GM12872 (cell line): ENCODE results near the gene ASCL1.
A peak's percentile ranks its signal among the peaks of the same experiment; 100 is the strongest.

Source experiments
- TF ChIP-seq, protein P1 (sequence below): IDR thresholded peaks from 3 replicates; pipeline ENCODE4 v1.5.1; 2011; ENCODE audit warnings: low read depth, mild to moderate bottlenecking, low read length, moderate library complexity; ENCODE audit not compliant: insufficient read depth

Gene ASCL1

GRCh38 chr12:102966200-102966863 lies 8.9 kb downstream of the ASCL1 start:
- TF ChIP-seq, protein P1, sequence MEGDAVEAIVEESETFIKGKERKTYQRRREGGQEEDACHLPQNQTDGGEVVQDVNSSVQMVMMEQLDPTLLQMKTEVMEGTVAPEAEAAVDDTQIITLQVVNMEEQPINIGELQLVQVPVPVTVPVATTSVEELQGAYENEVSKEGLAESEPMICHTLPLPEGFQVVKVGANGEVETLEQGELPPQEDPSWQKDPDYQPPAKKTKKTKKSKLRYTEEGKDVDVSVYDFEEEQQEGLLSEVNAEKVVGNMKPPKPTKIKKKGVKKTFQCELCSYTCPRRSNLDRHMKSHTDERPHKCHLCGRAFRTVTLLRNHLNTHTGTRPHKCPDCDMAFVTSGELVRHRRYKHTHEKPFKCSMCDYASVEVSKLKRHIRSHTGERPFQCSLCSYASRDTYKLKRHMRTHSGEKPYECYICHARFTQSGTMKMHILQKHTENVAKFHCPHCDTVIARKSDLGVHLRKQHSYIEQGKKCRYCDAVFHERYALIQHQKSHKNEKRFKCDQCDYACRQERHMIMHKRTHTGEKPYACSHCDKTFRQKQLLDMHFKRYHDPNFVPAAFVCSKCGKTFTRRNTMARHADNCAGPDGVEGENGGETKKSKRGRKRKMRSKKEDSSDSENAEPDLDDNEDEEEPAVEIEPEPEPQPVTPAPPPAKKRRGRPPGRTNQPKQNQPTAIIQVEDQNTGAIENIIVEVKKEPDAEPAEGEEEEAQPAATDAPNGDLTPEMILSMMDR = no peak

DNA sequence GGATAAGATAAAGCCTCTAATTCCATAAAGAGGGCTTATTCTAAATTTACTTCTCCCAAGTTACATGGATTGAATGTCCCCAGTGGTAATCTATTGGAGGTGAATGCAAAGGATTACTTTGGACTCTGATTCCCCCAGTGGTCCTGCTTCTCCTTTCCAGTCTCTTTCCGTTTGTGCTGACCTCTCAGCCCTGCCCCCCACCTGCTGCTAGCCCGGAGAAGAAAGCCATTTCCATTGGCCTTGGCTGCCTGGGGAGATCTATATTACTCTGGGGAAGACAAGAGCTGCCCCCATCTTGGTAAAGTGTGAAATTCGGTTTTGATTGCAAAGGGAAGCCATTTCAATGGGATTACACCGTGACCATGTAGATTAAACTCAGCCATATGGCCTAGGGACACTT lies 13.3 kb downstream of the ASCL1 start:
- TF ChIP-seq, protein P1 = no peak

GRCh38 chr12:102971227-102971626 lies 13.8 kb downstream of the ASCL1 start:
- TF ChIP-seq, protein P1 = no peak

DNA sequence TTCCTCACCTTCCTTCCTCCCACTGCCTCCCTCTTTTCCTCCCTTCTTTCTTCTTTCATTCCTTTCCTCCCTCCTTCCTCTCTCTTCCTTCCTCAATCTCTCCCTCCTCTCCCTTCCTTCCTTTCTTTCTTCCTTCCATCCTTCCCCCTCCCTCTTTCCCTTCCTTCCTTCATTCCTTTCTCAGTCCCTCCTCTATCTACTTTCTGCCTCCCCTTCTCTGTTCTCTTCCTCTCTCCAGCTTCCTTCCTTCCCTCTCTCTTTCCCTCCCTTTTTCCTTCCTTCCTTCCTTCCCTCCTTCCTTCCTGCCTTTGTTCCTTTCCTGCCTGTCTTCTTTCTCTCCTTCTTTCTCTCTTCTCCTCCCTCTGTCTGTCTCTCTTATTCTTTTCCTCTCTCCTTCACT lies 16.1 kb downstream of the ASCL1 start:
- TF ChIP-seq, protein P1 = no peak

DNA sequence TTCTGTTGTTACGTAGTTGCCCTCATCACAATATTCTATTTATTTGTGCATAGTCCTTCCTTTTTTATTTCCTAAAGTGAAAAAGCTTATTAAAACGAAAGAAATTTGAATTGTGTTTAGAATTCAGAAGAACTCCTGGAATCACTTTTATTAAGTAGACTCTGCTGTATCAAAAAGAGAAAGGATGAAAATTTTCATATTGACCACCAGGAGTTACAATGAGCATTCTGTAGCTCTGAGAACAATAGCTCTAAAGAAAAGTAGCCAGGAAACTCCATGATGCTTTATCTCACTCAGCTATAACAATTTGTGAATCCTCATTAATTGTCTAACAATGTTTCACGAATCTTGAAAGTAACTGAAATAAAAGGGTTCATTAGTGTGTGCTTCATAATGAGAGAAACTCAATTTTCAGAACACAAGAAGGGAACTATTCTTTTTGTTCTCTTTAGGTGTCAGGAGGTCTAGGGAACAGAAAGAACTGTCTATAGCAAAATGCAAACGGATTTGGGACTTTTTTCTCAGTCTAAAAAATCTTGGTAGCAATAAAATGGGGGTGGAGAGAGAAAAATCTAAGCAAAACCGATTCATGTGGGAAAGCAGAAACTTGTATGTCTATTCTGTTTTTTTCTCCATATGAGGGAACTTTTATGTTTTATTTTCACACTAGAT lies 19.3 kb downstream of the ASCL1 start:
- TF ChIP-seq, protein P1 = peak; percentile 20; the same call in 1 of the 3 replicates

GRCh38 chr12:102977945-102978706 lies 20.7 kb downstream of the ASCL1 start:
- TF ChIP-seq, protein P1 = no peak

DNA sequence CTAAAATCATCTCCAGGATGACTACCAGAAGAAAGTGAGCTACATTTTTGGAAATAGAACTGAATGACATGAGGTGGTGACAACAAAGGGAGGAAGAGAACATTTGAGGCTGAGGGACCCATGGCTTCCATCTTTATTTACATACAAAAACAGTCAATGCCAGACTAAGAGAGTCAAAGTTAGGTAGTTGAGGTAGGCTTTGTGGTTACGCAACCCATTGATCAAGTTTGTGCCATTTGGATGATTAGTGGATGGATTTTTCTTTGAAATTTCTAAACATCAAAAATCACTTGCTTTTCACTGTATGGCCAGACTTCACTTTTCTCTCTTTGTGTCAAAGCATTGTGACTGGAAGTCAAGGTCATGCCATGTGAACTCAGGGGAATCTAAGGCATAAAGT lies 22.9 kb downstream of the ASCL1 start:
- TF ChIP-seq, protein P1 = no peak
